Loucy (cell line): Measurements from ENCODE around the gene PRMT2.

ENCODE experiments used
- H2AFZ ChIP-seq: fragments of 200-600 bp; sonication (generic); 2 replicates; pipeline ENCODE4 v1.6.0; 2016; ENCODE audit warnings: antibody characterized with exemption, mild to moderate bottlenecking, low read length, moderate library complexity
- H3F3A ChIP-seq: fragments of 200-600 bp; 2 replicates; pipeline ENCODE4 v1.6.0; 2016; ENCODE audit warnings: antibody characterized with exemption, low read depth, mild to moderate bottlenecking
- H3K27me3 ChIP-seq: fragments of 200-600 bp; sonication (generic); 2 replicates; pipeline ENCODE4 v1.6.1; 2014; ENCODE audit warnings: low read length, mild to moderate bottlenecking; ENCODE audit not compliant: insufficient read depth, poor library complexity, severe bottlenecking
- H3K36me3 ChIP-seq: fragments of 200-600 bp; sonication (generic); 2 replicates; pipeline ENCODE4 v1.6.1; 2016; ENCODE audit warnings: low read length; ENCODE audit not compliant: insufficient read depth
- H3K4me1 ChIP-seq: fragments of 200-600 bp; sonication (generic); 2 replicates; pipeline ENCODE4 v1.5.1; 2014; ENCODE audit warnings: low read length, mild to moderate bottlenecking; ENCODE audit not compliant: insufficient read depth, poor library complexity, severe bottlenecking
- H3K4me2 ChIP-seq: fragments of 200-600 bp; sonication (generic); 2 replicates; pipeline ENCODE4 v1.6.0; 2014; ENCODE audit warnings: antibody characterized with exemption, low read length, low read depth, mild to moderate bottlenecking; ENCODE audit not compliant: poor library complexity, severe bottlenecking
- H3K4me3 ChIP-seq: fragments of 200-600 bp; sonication (generic); 2 replicates; pipeline ENCODE4 v1.5.1; 2014; ENCODE audit warnings: low read length, mild to moderate bottlenecking, mixed read lengths; ENCODE audit not compliant: poor library complexity, severe bottlenecking
- H3K79me2 ChIP-seq: fragments of 200-600 bp; sonication (generic); 2 replicates; pipeline ENCODE4 v1.6.1; 2014; ENCODE audit warnings: low read length; ENCODE audit not compliant: insufficient read depth
- H3K9ac ChIP-seq: fragments of 200-600 bp; sonication (generic); 2 replicates; pipeline ENCODE4 v1.6.0; 2014; ENCODE audit warnings: mild to moderate bottlenecking, low read depth, low read length, moderate library complexity; ENCODE audit not compliant: poor library complexity, severe bottlenecking
- H3K9me2 ChIP-seq: fragments of 200-600 bp; sonication (generic); replicated peaks from 2 replicates; pipeline ENCODE4 v1.6.1; 2016; ENCODE audit warnings: low read depth, low read length, mixed read lengths
- H3K9me3 ChIP-seq: fragments of 200-600 bp; sonication (generic); 2 replicates; pipeline ENCODE4 v1.6.1; 2014; ENCODE audit warnings: mild to moderate bottlenecking, antibody characterized with exemption, low read length, low read depth; ENCODE audit not compliant: insufficient read depth
- H4K20me1 ChIP-seq: fragments of 200-600 bp; sonication (generic); 2 replicates; pipeline ENCODE4 v1.6.0; 2014; ENCODE audit warnings: antibody characterized with exemption, low read length, mild to moderate bottlenecking; ENCODE audit not compliant: insufficient read depth, poor library complexity, severe bottlenecking
- CTCF ChIP-seq: fragments of 200-600 bp; sonication (generic); conservative IDR thresholded peaks from 2 replicates; pipeline ENCODE4 v1.5.1; 2014; ENCODE audit warnings: mild to moderate bottlenecking, antibody characterized with exemption, low read length
- EZH2phosphoT487 ChIP-seq: fragments of 200-600 bp; IDR thresholded peaks from 2 replicates; pipeline ENCODE4 v1.6.1; 2018; ENCODE audit warnings: antibody characterized with exemption, mild to moderate bottlenecking, moderate library complexity, borderline replicate concordance

PRMT2 gene

GRCh38 chr21:46662367-46662654 is 26.8 kb downstream of the PRMT2 start:
- no peaks in the 10 kb centered on the region for H3K9me3 ChIP-seq
- H2AFZ ChIP-seq, result no peak overlapping the region
- H3K9ac ChIP-seq, result no peak overlapping the region
- H3K27me3 ChIP-seq, result no peaks in the 10 kb centered on the region
- peaks cover 10% of the 10 kb centered on the region for H3K4me1 ChIP-seq
- no peak for TF ChIP-seq EZH2phosphoT487
- no peak for TF ChIP-seq CTCF
- no peak overlapping the region for H3K4me2 ChIP-seq
- H3F3A ChIP-seq, result no peaks in the 10 kb centered on the region; the same call in 1 of the 2 replicates
- H4K20me1 ChIP-seq, result no peaks in the 10 kb centered on the region
- H3K79me2 ChIP-seq, result no peaks in the 10 kb centered on the region
- H3K36me3 ChIP-seq, result no peaks in the 10 kb centered on the region
- H3K9me2 ChIP-seq, result no peaks in the 10 kb centered on the region
- H3K4me3 ChIP-seq, result no peak overlapping the region

- Histone ChIP-seq H3K4me3 (no peak overlapping the region), H4K20me1 (no peaks in the 10 kb centered on the region), H3K27me3 (no peaks in the 10 kb centered on the region), H3F3A (no peaks in the 10 kb centered on the region; the same call in 1 of the 2 replicates), H3K79me2 (no peaks in the 10 kb centered on the region), H2AFZ (no peak overlapping the region), H3K9ac (no peak overlapping the region), H3K4me1 (peaks cover 10% of the 10 kb centered on the region), H3K9me2 (no peaks in the 10 kb centered on the region), H3K4me2 (no peak overlapping the region), H3K36me3 (no peaks in the 10 kb centered on the region), H3K9me3 (no peaks in the 10 kb centered on the region)
- no peak for TF ChIP-seq CTCF
- no peak for TF ChIP-seq EZH2phosphoT487
These were observed 27.5 kb downstream of the PRMT2 start for GRCh38 chr21:46662765-46663500.

- Histone ChIP-seq H2AFZ (no peak overlapping the region), H3K9ac (no peak overlapping the region), H3K9me3 (no peaks in the 10 kb centered on the region), H3F3A (no peaks in the 10 kb centered on the region), H3K4me3 (no peak overlapping the region), H4K20me1 (no peaks in the 10 kb centered on the region), H3K79me2 (no peaks in the 10 kb centered on the region), H3K9me2 (no peaks in the 10 kb centered on the region), H3K36me3 (no peaks in the 10 kb centered on the region), H3K27me3 (no peaks in the 10 kb centered on the region), H3K4me1 (peaks cover 10% of the 10 kb centered on the region), H3K4me2 (no peak overlapping the region)
- TF ChIP-seq EZH2phosphoT487 (no peak), CTCF (no peak)
These were observed 28.3 kb downstream of the PRMT2 start for GRCh38 chr21:46663754-46664153.
